ENCODE data around the gene NT5C3A.
A peak's percentile ranks its signal among the peaks of the same experiment; 100 is the strongest.

Gene NT5C3A

DNA sequence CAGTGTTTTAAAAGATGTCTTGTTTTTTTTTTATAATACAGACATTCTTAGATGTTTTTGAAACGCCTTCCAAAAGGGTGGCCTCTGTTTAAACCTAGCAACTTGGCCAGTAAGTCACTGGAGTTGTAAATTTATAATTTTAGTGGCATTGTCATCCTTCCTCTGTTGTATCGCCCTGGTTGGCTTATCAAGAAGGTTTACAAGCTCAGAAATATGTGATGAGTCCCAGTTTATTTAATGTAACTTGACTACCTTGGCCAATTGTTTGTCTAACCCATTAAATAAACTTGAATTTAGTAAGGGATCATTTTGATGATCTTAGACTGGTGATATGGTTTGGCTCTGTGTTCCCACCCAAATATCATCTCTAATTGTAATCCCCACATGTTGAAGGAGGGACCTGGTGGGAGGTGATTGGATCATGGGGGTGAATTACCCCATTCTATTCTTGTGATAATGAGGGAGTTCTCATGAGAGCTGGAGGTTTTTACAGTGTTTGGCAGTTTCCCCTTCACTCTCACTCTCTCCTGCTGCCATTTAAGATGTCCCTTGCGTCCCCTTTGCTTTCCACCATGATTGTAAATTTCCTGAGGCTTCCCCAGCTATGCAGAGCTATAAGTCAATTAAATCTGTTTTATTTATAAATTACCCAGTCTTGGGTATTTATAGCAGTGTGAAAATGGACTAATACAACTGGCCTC is 13.4 kb upstream of the NT5C3A start:
- DNase-seq (ENCODE audit: low spot score), result no peak

- DNase-seq (ENCODE audit: low spot score), result no peak
Observed at GRCh38 chr7:33073243-33073642, 10.7 kb upstream of the NT5C3A start.

GRCh38 chr7:33072471-33072870 is 9.9 kb upstream of the NT5C3A start:
- DNase-seq (ENCODE audit: low spot score), result no peak

DNA sequence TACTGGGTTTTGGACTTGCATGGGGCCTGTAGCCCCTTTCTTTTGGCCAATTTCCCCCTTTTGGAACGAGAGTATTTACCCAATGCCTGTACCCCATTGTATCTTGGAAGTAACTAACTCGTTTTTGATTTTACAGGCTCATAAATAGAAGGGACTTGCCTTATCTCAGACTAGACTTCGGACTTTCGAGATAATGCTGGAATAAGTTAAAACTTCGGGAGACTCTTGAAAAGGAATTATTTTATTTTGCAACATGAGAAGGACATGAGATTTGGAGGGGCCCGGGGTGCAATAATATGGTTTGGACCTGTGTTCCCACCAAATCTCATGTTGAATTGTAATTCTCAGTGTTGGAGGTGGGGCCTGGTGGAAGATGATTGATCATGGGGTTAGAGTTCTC is 8.3 kb upstream of the NT5C3A start:
- DNase-seq (ENCODE audit: low spot score), result no peak

DNA sequence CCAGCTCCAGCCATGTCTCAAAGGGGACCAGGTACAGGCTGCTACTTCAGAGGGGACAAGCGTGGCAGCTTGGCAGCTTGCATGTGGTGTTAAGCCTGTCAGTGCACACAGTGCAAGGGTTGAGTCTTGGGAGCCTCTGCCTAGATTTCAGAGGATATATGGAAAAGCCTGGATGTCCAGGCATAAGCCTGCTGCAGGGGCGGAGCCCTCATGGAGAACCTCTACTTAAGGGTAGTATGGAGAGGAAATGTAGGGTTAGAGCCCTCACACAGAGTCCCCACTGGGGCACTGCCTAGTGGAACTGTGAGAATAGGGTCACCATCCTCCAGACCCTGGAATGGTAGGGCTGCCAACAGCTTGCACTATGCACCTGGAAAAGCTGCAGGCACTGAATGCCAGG is 7.7 kb upstream of the NT5C3A start:
- DNase-seq (ENCODE audit: low spot score), result no peak

- no peak for DNase-seq (ENCODE audit: low spot score)
Observed at GRCh38 chr7:33067921-33068320, 5.3 kb upstream of the NT5C3A start.

DNA sequence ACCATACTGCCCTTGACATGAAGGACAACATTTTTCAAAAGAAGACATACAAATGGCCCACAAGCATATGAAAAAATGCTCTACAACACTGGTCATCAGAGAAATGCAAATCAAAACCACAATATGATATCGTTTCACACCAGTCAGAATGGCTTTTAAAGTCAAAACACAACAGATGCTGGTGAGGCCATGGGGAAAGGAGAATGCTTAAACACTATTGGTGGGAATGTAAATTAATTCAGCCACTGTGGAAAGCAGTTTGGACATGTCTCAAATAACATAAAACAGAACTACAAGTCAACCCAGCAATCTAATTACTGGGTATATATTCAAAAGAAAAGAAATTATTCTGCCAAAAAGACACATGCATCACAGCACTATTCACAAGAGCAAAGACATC is 4.2 kb upstream of the NT5C3A start:
- DNase-seq (ENCODE audit: low spot score), result no peak

- DNase-seq (ENCODE audit: low spot score), result no peak
Observed at GRCh38 chr7:33065981-33066380, 3.4 kb upstream of the NT5C3A start.

DNA sequence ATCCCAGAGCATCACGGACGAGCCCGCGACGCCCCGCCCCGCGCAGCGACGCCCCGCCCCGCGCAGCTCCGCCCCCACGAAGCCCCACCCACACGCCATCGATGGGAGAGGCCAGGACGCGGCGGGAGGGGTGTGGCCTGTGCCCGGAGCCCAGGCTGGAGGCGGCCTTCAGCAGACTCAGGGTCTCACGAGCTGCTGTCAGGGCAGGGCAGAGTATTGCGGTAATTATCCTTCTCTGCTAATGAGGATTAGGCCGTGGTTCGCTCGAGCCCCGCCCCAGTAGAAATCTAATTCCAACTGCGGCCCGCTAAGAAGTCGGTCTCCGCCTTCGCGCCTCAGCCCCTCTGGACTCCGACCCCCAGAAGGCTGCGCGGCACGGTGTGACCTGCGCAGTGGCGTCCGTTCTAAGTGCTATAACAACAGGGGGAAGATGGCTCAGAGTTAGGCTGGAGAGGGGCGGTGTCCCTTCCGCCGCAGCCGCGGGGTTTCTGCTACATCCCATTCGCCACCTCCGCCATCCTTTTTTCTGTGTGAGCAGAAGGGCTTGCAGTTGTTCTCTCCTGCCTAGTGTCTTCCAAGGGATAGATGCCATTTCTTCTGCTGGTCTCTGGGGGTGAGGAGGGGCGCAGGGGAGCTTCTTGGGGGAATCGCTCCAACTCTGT is 337 bp upstream of the NT5C3A start:
- peak; percentile 97 for DNase-seq (ENCODE audit: low spot score)

DNA sequence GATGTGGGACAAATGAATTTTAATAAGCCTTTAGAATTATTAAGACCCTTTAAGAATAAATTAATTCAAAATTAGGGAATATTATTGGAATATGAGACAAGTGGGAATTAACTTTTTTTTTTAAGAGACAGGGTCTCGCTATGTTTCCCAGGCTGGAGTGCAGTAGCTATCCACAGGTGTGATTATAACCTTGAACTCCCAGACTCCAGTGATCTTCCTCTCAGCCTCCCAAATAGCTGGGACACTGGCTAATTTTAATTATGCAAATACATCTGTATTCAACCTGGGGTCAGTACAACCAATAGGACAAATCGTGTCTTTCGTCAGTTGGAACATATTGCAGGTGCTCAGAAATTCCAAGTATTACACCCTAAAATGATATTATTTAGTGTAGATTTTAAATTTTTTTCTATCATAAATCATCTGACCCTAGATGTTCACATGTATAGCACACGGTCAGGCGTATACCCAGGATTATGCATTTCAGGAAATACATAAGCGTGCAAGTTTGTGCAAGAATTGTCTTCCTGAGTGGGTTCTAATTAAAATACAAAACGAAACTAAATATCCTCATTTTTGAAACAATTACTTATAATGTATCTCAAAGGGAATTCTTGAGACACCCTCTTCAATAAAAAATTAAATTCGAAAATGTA is 1.2 kb downstream of the NT5C3A start:
- DNase-seq (ENCODE audit: low spot score), result no peak

DNA sequence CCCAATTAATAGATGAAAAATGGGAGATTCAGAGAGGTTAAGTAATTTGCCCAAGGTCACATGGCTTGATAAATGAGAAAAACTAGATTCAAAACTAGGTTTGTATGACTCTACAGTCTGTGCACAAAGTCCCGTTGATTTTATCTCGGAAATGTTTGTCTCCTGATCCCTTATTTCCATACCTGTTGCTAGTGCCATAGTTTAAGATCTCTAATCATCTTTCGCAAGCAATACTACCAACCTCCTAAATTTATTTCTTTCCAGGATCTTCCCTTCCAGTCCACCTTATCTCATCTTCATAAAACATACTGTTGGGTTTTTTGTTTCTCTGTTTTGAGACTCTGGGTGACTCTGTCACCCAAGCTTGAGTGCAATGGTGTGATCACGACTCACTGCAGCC is 2.9 kb downstream of the NT5C3A start:
- DNase-seq (ENCODE audit: low spot score), result no peak

DNA sequence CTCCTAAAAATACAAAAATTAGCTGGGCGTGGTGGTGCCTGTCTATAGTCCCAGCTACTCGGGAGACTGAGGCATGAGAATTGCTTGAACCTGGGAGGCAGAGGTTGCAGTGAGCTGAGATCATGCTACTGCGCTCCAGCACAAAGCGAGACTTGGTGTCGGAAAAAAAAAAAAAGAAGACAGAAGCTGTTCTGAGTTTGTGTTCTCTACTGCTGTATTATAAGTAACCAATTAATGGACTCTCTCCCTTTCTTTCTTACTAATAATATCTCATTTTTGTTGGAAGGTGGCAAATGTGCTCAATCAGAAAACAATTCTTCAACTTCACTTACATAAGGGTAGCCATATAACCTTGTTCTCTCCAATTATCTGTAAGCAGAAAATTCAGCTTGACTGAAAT is 7.4 kb downstream of the NT5C3A start:
- DNase-seq (ENCODE audit: low spot score), result no peak

- no peak for DNase-seq (ENCODE audit: low spot score)
Observed at GRCh38 chr7:33054261-33054964, 8.2 kb downstream of the NT5C3A start.

- no peak for DNase-seq (ENCODE audit: low spot score)
Observed at GRCh38 chr7:33053721-33054120, 8.9 kb downstream of the NT5C3A start.

GRCh38 chr7:33050535-33051318 is 11.8 kb downstream of the NT5C3A start:
- DNase-seq (ENCODE audit: low spot score), result peak; percentile 45

DNA sequence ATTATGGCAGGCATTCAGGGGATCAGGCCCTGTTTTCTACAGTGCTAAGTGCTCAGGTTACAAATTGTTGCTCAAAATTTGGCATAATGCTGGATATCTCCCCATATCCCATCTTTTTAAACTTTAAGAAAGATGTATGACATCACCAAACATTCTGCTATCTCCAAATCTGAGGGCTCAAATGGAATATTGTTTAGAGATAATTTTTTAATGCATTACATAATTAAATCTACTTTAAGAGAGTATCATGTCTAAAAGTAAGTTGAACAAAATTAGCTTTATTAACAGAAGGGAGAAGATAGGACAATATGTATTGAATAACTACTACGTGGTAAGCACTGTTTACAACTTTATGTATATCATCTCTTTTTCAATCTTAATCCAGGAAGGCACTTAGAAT is 13.9 kb downstream of the NT5C3A start:
- DNase-seq (ENCODE audit: low spot score), result no peak

- DNase-seq (ENCODE audit: low spot score), result no peak
Observed at GRCh38 chr7:33048257-33048656, 14.3 kb downstream of the NT5C3A start.

DNA sequence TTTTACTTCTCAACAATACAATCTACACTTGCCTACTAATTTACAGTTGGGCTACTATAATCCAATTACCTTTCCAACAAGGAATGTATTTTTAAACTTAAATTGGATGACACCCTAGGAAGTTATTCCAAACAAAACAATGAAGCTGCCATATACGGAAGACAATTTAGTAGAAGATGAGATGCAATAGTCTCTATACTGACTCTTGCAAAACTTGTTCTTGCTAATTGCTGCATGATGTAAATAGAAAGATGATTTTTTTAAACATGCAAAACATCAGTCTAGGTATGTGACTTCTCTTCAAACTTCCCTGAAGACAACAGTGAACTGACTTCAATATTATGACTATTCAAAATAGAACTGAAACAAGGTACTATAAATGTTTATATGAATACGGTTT is 17.6 kb downstream of the NT5C3A start:
- no peak for DNase-seq (ENCODE audit: low spot score)

DNA sequence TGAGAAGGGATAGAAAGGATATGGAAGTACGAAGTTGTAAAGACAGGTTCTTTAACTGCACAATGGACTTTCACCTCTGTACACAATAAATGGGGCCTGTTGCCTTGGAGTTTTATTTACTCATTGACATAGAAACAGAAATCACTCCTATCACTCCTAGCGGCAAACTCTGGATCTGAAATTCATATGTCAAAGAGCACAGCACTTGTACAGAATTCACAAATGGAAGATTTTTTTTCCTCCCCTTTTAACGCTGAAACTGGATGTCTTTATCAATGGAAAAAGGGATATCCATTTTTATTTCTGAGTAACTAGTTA is 18.2 kb downstream of the NT5C3A start:
- DNase-seq (ENCODE audit: low spot score), result no peak

DNA sequence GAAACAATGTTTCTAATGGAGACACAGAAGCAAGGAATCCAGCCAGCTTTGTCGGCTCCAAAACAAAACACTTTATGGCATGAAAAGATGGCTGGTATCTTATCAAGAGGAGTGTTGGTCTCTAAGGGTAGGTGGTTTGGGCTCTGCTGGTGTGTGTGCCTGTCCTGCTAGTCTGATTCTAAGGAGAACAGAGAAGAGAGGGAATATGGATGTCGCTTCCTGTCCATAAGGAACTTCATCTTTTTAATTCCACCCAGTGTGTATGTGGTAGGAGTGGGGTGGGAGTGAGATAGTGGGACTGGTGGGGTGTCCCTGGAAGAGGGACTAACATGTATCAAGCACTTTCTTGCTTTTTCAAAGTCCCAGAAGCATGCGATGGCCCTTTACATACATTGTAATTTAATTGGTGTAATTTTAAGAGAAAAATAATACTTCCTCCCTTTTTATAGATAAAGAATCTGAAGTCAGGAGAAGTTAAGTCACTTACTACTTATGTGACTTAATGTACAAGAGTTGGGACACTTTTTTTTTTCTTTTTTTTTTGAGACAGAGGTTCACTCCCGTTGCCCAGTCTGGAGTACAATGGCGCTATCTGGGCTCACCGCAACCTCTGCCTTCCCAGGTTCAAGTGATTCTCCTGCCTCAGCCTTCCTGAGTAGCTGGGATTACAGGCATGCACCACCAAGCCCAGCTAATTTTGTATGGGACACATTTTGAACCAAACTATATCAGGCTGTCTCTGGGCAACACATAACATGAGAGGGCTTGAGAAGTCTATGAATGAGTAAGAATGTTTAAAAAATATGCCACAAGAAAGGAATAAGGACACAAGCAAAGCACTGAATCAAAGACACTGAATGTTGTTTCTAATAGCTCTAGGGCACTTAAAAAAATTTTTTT is 18.8 kb downstream of the NT5C3A start:
- no peak for DNase-seq (ENCODE audit: low spot score)
